K562 (cell line): Measurements from ENCODE around the gene KCNN4. TPM values are rescaled to one million over a fixed set of nuclear protein-coding genes. Genes with fewer than 3 reads are reported as not detected.
A peak's percentile ranks its signal among the peaks of the same experiment; 100 is the strongest.

ENCODE experiments used
- CTCF ChIP-seq, 3 experiments: IDR thresholded peaks in 2 of 3; conservative IDR thresholded peaks in 1 of 3; 2 replicates each; pipeline ENCODE4 v1.5.1; 2011 to 2012; ENCODE audit warnings: low read length in 3 of 3, mild to moderate bottlenecking in 3 of 3, control low read depth in 2 of 3, improper control_type of control experiment in 1 of 3, inconsistent platforms in 1 of 3, low read depth in 1 of 3, mixed read lengths in 1 of 3, moderate library complexity in 1 of 3; ENCODE audit not compliant: insufficient read depth in 2 of 3
- PKNOX1 ChIP-seq: fragments of 450-650 bp; IDR thresholded peaks from 2 replicates; pipeline ENCODE4 v1.6.1; 2016
- PRDM10 ChIP-seq: fragments of 450-650 bp; IDR thresholded peaks from 2 replicates; pipeline ENCODE4 v1.6.1; 2018; ENCODE audit not compliant: partially characterized antibody
- REST ChIP-seq, 2 experiments: fragments of 450-650 bp; formaldehyde crosslinking in 1 of 2; IDR thresholded peaks; 2 replicates each; pipeline versions ENCODE4 v1.4.0 to v1.6.1; 2014 to 2020; ENCODE audit warnings: mild to moderate bottlenecking in 2 of 2, borderline replicate concordance in 1 of 2, low read depth in 1 of 2
- SAFB2 ChIP-seq: fragments of 200-400 bp; formaldehyde crosslinking; IDR thresholded peaks from 2 replicates; pipeline ENCODE4 v1.6.1; 2018; ENCODE audit warnings: borderline replicate concordance, low read length, low read depth, moderate library complexity; ENCODE audit not compliant: severe bottlenecking
- polyA plus RNA-seq, 8 experiments: library from polyadenylated mRNA; depleted of rRNA in 4 of 8; stranded (reverse) in 5 of 8; unstranded in 3 of 8; fragments of >200 nt; fragmentation: Nextera tagmentation in 2 of 8; fragmentation: Illumina TruSeq in 1 of 8; extraction: Ambion mirVana in 2 of 8; extraction: Trizol in 1 of 8; gene quantifications; 2 replicates each; pipeline versions ENCODE4 v1.2.1 to v1.2.3, GENCODE V29; 2011 to 2014; ENCODE audit warnings: inconsistent platforms in 1 of 8, missing spikeins in 1 of 8
- total RNA-seq, 7 experiments: library from RNA; depleted of rRNA in 6 of 7; stranded (reverse); fragments of >200 nt in 6 of 7; fragmentation: Illumina TruSeq in 2 of 7; extraction: Trizol in 2 of 7; gene quantifications; 2 replicates each; pipeline versions ENCODE4 v1.2.1 to v1.2.3, GENCODE V29; 2011 to 2021; ENCODE audit warnings: low replicate concordance in 1 of 7

Gene KCNN4
- total and polyA plus RNA-seq, 9 of the 15 experiments (the other 6 are each of a cell fraction or from before 2014, with no cell fraction given), result 0.53 to 37.7 (median 25.9) TPM

GRCh38 chr19:43809762-43810696 is 29.3 kb upstream of the KCNN4 start (continued):
- TF ChIP-seq CTCF (IDR thresholded peaks at IDR 0.05 in 2 of 3, conservative IDR thresholded peaks at IDR 0.05 in 1 of 3; ENCODE audit: insufficient read depth in 2 of 3, low read depth in 1 of 3, low read length in 3 of 3) (peak; percentile 49 to 80 (median 56); a peak in 5 of 6 replicates), PKNOX1 (0 out of 2 replicates have a peak, but pooled peaks have one; percentile 42), REST (IDR thresholded peaks at IDR 0.05; ENCODE audit: borderline replicate concordance) (peak; percentile 71; the same call in 1 of the 2 replicates), REST (CRISPR knock-in tag; IDR thresholded peaks at IDR 0.05; ENCODE audit: low read depth) (no peak), SAFB2 (no peak), PRDM10 (peak; percentile 78)
